GM15510 (cell line): ENCODE data around the gene TOM1.

Source experiments
- POLR2A ChIP-seq: IDR thresholded peaks from 3 replicates; pipeline ENCODE4 v1.6.1; 2011; ENCODE audit warnings: borderline replicate concordance; ENCODE audit not compliant: insufficient read length; ENCODE audit errors: extremely low read depth

TOM1 gene

DNA sequence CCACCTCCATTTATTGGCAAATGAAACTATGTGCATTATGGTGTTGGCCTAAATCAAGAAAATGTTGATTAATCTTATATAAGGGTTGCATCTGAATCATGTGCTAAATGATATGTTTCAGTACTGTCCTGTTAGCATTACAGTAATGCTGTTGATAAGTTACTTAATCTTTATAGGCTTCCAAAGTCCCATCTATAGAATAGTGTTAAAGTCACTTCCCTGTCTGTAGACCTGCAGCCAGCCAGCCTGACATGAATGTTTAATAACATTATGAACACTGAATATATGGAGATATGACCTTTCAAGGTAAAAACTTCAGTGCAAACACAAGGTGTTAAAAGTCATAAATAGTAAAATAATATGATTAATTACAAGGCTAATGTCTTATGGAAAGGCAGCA lies 3.6 kb upstream of the TOM1 start:
- TF ChIP-seq POLR2A = no peak

DNA sequence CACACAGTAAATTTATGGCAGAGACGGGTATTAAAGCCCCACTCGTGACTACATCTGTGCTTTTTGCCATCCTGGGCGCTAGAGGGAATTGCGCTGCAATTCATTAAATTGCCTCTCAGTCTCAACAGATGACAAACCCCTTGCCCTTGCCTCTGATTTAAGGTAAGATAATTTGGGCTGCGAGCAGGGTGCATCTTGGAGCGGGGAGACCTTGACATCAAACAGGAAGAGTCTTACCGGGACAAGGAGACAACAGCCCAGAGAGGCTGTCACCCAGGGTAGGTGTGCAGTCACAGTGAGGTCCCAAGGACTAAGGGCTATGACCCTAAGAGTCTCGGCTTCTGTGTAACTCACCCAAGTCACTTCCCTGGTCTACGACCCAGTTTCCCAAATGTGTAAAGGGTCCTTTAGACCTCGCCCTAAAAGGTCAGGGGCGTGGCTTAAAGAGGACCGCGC lies 449 bp upstream of the TOM1 start:
- TF ChIP-seq POLR2A = no peak

DNA sequence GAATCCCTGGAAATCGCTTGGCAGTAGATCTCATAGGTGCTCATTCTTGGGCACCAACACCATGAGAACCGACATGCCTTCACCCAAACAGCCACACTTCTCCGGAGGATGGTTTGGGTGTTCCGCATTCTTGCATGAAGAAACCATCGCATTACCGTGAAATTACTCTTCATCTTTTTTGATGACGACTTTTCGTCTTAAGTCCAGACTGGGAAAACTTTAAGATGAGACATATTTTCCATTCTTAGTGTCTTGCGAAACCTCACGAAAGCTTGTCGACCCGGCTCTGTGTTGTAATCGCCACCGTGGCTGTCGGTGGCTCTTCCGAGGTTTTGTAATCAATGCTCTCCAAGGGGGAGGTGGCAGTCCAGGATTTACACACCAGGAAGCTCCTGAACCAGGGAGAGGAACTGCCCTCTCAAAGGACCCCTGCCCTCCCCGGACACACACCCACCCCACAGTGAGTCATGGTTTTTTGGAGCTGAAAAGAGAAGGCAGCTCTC lies 1.7 kb downstream of the TOM1 start:
- no peak for TF ChIP-seq POLR2A

DNA sequence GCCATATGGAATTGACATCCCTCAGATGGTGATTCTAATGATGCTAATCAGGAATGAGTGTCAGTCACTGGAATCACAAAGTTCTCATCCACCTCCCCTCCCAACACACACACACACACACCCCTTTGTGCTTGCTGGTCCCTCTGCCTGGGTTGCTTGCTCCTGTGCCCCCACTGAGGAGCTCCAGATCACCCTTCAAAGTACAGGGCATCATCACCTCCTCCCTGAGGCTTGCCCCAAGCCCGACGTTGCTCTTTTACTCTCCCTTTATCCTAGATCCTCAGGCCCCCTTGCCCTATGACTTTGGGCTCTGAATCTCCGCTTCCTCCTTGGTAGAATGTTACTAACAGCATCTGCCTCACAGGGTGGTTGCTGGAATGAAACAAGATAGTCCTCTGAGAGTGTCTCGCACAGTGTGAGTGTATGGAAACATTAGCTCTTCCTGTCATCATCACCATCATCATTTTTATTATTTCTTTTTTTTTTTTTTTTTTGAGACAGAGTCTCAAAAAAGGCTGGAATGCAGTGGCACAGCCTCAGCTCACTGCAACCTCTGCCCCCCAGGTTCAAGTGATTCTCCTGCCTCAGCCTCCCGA lies 3.4 kb downstream of the TOM1 start:
- TF ChIP-seq POLR2A = no peak

DNA sequence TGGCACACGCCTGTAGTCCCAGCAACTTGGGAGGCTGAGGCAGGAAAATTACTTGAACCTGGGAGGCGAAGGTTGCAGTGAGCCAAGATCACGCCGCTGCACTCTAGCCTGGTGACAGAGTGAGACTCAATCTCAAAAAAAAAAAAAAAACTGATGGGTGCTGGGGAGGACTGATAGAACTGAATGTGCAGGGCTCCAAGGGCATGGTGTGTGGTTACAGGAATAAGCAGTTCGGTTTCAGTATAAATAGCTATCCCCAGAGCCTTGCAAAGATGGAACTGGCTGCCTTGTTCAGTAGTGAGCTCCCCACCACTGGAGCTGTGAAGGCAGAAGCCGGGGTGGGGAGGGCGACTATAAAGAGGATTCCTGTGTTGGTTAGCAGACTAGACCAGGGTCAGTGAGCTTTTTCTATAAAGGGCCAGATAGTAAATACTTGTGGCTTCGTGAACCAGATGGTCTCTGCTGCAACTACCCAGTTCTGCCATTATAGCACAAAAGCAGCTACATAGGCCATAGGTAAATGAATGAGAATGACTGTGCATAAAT lies 5.9 kb downstream of the TOM1 start:
- no peak for TF ChIP-seq POLR2A

DNA sequence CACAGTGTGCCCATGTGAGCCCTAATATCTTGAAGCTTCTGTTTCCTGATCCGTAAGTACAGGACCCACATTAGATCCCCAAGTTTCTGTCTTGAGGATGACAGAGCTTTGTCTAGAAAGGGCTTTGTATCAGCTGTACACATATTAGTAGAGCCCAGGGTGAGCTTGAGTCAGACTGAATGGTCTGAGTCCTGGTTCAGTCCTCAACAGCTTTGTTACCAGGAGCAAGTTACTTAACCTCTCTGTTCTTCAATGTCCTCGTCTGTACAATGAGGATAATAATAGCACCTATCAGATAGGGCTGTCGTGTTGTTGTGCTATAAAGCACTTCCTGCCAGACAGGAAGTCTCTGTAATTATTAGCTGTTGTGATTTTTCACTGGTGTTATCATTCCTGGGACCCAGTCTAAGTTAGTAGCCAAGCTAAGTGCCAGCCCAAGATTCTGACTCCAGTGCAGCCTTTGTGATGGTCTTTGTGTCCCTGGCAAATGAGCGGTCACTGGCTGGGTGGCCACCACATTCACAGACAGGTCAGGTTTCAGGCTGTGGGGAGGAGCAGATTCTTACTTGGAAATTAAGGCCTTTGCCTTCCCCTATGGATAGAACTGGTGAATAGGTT lies 6.8 kb downstream of the TOM1 start:
- TF ChIP-seq POLR2A = no peak

DNA sequence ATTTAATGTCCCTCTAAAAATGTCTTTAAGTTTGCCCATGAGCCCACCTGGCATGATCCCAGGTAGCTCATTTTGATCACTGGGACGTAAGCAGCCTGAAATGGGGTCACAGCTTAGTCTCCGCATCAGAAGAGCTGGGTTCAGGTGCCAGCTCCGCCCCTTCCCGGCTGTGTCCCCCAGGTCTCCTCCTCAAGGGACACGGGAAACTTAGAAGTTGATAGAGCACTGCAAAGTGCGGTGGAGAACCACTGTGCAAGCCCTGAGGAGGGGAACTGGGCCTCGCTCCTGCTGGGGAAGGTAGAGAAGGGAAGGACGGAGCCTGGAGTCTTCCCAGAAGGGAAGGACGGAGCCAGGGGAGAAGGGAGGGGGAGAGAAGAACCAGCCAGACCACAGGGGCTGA lies 7.7 kb downstream of the TOM1 start:
- TF ChIP-seq POLR2A = no peak

DNA sequence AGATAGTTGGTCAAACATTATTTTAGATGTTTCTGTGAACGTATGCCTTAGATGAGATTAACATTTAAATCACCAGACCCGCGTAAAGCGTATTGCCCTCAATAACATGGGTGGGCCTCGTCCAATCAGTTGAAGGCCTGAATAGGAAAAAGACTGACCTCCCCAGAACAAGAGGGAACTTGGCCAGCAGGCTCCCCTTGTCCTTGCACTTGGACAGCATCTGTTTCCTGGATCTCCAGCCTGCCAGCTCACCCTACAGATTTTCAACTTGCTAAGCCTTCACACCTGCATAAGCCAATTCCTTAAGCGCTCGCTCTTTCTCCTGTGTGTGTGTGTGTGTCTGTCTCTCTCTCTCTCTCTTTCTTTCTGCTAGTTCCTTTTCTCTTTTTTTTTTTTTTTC lies 8.2 kb downstream of the TOM1 start:
- no peak for TF ChIP-seq POLR2A

DNA sequence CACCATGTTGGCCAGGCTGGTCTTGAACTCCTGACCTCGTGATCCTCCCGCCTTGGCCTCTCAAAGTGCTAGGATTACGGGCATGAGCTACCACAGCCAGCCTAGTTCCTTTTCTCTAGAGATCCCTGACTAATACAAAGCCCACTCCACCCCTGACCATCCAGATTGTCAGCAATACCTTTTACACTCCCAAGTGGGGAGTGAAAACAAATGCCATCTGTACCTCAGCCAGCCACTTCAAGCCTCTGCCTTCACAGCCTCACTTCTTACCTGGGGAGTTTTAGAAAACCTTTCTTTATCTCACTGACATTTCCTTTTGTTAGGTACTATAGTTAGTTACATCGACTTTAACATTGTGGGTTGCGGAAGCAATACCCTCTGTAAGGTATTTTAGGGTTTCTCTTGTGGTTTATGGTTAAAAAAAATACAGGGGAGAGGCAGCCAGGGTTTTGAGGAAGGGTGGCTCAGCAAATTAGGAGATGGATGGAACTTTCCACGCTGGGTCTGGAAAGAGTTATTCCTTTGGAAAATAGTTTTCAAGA lies 8.9 kb downstream of the TOM1 start:
- no peak for TF ChIP-seq POLR2A

DNA sequence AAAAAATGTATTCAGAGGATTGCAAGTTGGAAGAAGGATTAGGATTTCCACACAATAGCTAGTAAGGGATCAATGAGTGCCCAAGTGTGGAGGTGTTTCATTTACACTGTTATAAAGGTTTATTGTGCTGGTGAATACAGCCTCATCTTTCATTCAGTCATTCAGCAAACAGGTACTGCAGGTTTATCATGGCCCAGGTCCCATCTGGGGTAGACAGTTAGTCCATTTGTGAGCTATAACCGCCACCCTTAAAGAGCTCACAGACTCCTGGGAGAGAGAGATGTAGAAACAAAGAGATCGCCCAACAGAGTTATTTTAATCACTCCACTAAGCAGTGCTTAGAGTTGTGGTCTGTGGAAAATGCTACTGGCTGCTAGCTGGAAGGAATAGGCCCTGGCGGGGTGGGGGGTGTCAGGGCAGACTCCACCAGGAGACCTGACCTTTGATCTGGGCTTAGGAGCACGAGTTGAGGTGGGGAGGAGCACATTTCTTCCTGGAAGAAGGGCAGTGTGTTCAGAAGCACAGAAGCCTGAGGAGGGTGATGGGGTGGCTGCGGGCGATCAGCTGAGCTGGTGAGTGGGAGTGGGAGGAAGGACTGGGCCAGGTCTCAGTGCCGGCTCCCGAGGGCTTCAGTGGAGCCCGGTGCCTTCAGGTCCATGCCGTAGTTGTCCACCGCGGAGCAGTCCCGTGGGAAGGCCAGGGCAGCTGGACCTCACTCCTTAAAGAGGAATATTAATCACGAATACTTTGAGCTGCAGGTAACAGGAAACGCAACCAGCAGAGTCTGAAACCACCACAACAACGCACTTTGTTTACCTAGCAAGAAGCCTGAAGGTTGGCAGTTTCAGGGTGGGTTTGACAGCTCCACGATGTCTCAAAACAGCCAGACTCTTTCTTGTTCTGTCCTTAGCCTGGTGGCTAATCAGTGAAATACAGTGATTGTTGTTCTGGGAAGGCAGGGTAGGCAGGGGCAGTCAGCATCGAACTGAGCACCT lies 11.2 kb downstream of the TOM1 start:
- TF ChIP-seq POLR2A = no peak

DNA sequence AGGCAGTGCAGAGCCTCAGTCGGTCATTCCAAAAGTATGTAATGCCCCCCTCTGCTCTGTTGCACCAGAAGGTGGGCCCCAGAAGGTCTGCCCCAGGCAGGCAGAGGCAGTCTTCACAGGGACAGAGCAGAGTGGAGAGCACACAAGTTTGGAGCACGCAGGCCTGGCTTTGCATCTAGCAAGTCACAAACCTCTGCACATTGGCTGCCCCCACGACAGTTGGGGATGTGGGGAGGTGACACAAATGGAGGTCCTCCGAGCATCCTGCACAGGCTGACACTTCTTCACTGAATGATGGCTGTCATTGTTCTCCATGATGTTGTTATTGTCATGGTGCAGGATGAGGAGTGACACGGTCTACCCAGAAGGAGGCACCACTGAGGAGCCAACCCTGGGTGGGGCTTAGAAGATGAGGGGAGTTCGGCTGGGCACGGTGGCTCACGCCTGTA lies 11.9 kb downstream of the TOM1 start:
- no peak for TF ChIP-seq POLR2A

DNA sequence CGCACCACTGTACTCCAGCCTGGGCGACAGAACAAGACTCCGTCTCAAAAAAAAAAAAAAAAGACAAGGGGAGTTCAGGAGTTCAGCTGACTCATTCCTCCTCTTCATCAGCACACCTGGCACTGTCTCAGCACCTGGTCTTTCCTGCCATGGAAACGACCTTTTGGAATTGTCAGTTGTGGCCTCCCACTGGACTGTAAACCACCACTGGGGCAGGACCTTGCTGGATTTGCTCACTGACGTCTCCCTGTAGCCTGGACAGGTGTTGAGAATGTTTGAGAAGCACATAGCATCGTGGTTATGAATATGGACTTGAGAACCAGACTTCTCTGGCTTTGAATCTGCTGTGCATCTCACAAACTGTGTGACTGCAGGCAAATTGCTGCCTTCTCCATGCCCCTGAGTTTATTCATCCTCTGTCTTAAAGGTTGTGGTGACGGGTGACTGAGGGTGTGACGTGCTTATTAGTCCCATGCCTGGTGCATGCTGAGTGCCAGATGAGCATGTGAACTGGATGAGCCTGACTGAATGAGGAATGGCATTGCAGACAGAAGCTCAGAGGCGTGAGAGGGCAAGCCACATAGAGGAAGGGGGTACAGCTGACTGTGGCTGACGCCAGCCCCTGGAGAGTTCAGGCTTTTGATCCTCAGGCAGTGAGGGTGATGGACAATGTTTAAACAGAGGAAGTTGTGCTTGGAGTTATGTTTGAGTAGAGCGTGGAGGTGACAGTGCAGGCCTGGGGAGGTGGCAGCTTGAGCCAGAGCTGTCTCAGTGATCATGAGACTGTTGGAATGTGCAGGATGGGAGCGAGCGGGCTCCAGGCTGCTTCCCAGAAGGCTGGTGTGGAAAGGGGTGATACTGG lies 12.7 kb downstream of the TOM1 start:
- TF ChIP-seq POLR2A = no peak

DNA sequence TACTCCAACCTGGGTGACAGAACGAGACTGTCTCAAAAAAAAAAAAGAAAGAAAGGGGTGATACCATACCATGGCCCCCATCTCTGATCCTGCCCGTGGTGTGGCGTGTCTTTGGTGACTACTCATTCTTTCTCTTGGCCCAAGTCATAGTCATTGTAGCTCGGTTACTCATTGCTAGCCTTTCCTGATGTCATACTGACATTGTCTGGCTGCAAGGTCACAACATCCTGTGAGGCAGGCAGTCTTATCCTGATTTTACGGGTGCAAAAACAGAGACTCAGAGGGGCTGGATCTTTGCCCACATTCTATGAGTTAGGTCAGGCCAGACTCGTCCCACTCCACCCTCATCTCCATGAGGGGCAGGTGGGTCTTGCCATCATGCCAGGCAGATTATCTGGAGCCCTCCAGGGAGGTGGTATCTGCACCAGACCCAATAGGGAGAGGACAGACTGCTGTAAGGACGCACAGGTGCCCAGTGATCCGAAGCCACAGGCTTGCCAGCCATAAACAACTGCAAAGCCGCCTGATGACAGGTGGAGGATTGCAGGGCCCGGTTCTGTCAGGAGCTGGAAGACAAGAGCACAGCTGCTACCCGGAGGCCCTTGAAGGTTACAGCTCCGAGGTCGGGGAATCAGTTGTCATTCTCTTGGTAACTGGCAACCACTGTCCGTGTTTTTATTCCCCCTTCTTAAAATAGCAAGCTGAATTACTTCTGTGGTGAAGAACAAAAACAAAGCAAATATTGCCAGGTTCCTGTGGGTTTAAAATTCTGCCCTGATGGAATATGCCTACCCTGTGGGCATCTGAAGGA lies 13.8 kb downstream of the TOM1 start:
- TF ChIP-seq POLR2A = no peak
